ENCODE data around the gene TMEM163.

- TF ChIP-seq CTCF (IDR thresholded peaks at IDR 0.05; ENCODE audit: insufficient read depth, low read depth, low read length) (peak; percentile 10), EZH2 (IDR thresholded peaks at IDR 0.05; ENCODE audit: insufficient read depth, low read length) (no peak)
Measured at GRCh38 chr2:134722728-134723127, 3.9 kb upstream of the TMEM163 start.

Data from astrocyte (in vitro differentiated cells and primary cell).